ENCODE data around the gene TNFRSF8.

- TF ChIP-seq POLR2A (IDR thresholded peaks at IDR 0.05; ENCODE audit: low read length) = no peak
- no peak for TF ChIP-seq GATA1 (IDR thresholded peaks at IDR 0.05; ENCODE audit: low read depth, low read length)
Observed at GRCh38 chr1:12130466-12131130, 67.5 kb downstream of the TNFRSF8 start.

Measured in erythroblast (primary cell).